Measurements from ENCODE around the gene STRIP1.
"Not testable (repeated sequence)": the region's sequence is repeated elsewhere in the genome, so short reads cannot be mapped to it uniquely, and the experiment has no call there.

The STRIP1 gene

GRCh38 chr1:110070282-110070669 lies 35.9 kb downstream of the STRIP1 start:
- DNase-seq (ENCODE audit: low spot score), result no peak

GRCh38 chr1:110070671-110071242 lies 36.3 kb downstream of the STRIP1 start, which contains the start of gene ALX3:
ALX3 (minus strand) TSS chr1:110070672; CDS start chr1:110070612, 60 bp downstream.
- no peak for DNase-seq (ENCODE audit: low spot score)

GRCh38 chr1:110074166-110074565 lies 39.7 kb downstream of the STRIP1 start:
- no peak for DNase-seq (ENCODE audit: low spot score)

- DNase-seq (ENCODE audit: low spot score), result no peak
These were observed 42.5 kb downstream of the STRIP1 start for GRCh38 chr1:110076789-110077500.

GRCh38 chr1:110079995-110080394 lies 45.6 kb downstream of the STRIP1 start:
- DNase-seq (ENCODE audit: low spot score), result not testable (repeated sequence)

- DNase-seq (ENCODE audit: low spot score), result no peak
These were observed 46.6 kb downstream of the STRIP1 start for GRCh38 chr1:110081061-110081460.

GRCh38 chr1:110082477-110082876 lies 48.1 kb downstream of the STRIP1 start:
- no peak for DNase-seq (ENCODE audit: low spot score)

GRCh38 chr1:110083061-110083865 lies 48.8 kb downstream of the STRIP1 start:
- DNase-seq (ENCODE audit: low spot score), result no peak

- no peak for DNase-seq (ENCODE audit: low spot score)
These were observed 49.4 kb downstream of the STRIP1 start for GRCh38 chr1:110083866-110084226.

GRCh38 chr1:110084227-110085078 lies 50.0 kb downstream of the STRIP1 start:
- peak; percentile 31 for DNase-seq (ENCODE audit: low spot score)

- no peak for DNase-seq (ENCODE audit: low spot score)
These were observed 51.2 kb downstream of the STRIP1 start for GRCh38 chr1:110085671-110086070.

GRCh38 chr1:110086961-110087360 lies 52.5 kb downstream of the STRIP1 start:
- no peak for DNase-seq (ENCODE audit: low spot score)

- peak; percentile 45 for DNase-seq (ENCODE audit: low spot score)
These were observed 53.7 kb downstream of the STRIP1 start for GRCh38 chr1:110087812-110088738.

GRCh38 chr1:110088739-110089316 lies 54.4 kb downstream of the STRIP1 start:
- DNase-seq (ENCODE audit: low spot score), result no peak

GRCh38 chr1:110089561-110090275 lies 55.3 kb downstream of the STRIP1 start:
- no peak for DNase-seq (ENCODE audit: low spot score)

GRCh38 chr1:110091381-110091780 lies 57.0 kb downstream of the STRIP1 start:
- DNase-seq (ENCODE audit: low spot score), result no peak

GRCh38 chr1:110091791-110092190 lies 57.4 kb downstream of the STRIP1 start:
- no peak for DNase-seq (ENCODE audit: low spot score)

- DNase-seq (ENCODE audit: low spot score), result no peak
These were observed 58.6 kb downstream of the STRIP1 start for GRCh38 chr1:110092991-110093390.

- DNase-seq (ENCODE audit: low spot score), result no peak
These were observed 60.7 kb downstream of the STRIP1 start for GRCh38 chr1:110094931-110095654.
